Measurements from ENCODE around the gene MBD3L4. TPM values are rescaled to one million over a fixed set of nuclear protein-coding genes. Genes with fewer than 3 reads are reported as not detected.
A peak's percentile ranks its signal among the peaks of the same experiment; 100 is the strongest.
"Not testable (repeated sequence)": the region's sequence is repeated elsewhere in the genome, so short reads cannot be mapped to it uniquely, and the experiment has no call there.

MBD3L4 gene
- not detected in 2 replicates for total RNA-seq

DNA sequence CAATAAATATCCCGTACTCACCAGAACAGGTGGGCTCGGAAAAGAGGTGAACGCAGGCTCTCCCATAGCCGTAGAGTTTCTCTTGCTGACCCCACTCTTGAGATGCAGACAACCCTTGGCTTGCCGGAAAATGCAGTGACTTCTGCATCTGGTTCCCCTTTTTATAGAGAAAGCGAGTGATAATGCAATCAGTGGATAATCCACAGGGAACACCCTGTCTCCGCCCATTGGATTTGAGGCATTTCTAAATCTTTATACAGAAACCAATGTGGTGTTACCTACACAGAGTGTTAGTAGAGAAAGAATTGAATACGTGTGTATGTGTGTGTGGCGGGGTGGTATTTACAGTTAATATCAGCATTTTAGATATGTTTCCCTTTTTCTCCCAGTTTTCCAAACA is at the start of gene MBD3L4:
Gene MBD3L4, minus strand, starts transcription at position 101 of the 400 bp plus-strand sequence. Its CDS starts 35 bp downstream, at position 66.
- DNase-seq (ENCODE audit: low read depth); H3K4me3 ChIP-seq (ENCODE audit: low read depth, low read length): not testable (repeated sequence)

DNA sequence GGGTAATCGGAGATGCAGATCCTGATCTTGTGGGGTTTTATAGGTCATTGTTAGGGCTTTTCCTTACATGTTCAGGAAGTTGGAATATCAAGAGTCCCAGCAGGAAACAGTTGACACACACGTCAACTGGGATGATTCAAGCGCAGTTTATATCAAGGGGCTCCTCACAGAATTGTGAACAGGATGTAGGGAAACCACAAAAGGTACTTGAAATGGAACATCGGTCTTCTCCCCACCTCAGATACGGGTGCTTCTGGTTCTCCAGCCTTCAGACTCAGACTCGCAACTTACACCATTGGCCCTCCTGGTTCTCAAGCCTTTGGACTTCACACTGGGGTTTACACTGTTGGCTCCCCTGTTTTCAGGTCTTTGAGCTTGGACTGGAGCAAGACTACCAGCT is 49.0 kb upstream of the MBD3L4 start:
- DNase-seq (ENCODE audit: low read depth): no peak
- TF ChIP-seq, protein P1, sequence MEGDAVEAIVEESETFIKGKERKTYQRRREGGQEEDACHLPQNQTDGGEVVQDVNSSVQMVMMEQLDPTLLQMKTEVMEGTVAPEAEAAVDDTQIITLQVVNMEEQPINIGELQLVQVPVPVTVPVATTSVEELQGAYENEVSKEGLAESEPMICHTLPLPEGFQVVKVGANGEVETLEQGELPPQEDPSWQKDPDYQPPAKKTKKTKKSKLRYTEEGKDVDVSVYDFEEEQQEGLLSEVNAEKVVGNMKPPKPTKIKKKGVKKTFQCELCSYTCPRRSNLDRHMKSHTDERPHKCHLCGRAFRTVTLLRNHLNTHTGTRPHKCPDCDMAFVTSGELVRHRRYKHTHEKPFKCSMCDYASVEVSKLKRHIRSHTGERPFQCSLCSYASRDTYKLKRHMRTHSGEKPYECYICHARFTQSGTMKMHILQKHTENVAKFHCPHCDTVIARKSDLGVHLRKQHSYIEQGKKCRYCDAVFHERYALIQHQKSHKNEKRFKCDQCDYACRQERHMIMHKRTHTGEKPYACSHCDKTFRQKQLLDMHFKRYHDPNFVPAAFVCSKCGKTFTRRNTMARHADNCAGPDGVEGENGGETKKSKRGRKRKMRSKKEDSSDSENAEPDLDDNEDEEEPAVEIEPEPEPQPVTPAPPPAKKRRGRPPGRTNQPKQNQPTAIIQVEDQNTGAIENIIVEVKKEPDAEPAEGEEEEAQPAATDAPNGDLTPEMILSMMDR (IDR thresholded peaks at IDR 0.05; ENCODE audit: insufficient read depth, low read depth, low read length): no peak
- no peak overlapping the region for H3K4me3 ChIP-seq (ENCODE audit: low read depth, low read length)

- peak; percentile 37 for DNase-seq (ENCODE audit: low read depth)
- H3K4me3 ChIP-seq (ENCODE audit: low read depth, low read length): no peak overlapping the region
- TF ChIP-seq, protein P1 (IDR thresholded peaks at IDR 0.05; ENCODE audit: insufficient read depth, low read depth, low read length): no peak
Observed at GRCh38 chr19:7083076-7083956, 43.3 kb upstream of the MBD3L4 start.

DNA sequence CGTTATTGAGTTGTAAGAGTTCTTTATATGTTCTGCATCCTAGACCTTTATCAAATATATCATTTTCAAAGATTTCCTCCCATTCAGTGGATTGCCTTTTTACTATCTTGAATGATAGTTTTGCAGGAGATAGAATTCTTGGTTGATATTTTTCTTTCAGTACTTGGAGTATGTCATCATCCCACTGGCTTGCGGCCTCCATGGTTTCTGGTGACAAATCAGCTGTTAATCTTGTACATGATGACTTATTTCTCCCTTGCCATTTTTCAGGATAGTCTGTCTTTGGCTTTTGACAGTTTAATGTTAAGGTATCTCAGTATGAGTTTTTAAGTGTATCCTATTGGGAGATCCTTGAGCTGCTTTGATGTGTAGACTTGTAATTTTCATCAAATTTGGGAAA is 38.0 kb upstream of the MBD3L4 start:
- no peak overlapping the region for H3K4me3 ChIP-seq (ENCODE audit: low read depth, low read length)
- TF ChIP-seq, protein P1 (IDR thresholded peaks at IDR 0.05; ENCODE audit: insufficient read depth, low read depth, low read length): no peak
- DNase-seq (ENCODE audit: low read depth): no peak

DNA sequence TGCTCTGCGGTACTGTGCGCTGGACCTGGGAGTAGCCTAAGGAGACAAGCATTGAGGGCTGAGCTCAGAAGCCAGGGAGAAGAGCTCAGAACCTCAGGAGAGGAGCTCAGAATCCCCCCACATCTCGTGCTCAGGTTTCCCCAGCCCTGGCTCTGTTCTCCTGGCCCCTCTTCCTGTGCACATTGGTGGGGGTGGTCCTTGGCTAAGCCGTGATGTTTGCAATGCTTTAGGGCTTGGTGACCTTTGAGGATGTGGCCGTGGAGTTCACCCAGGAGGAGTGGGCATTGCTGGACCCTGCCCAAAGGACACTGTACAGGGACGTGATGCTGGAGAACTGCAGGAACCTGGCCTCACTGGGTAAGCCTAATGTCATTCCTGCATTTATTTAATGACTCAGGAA is 36.2 kb upstream of the MBD3L4 start:
- H3K4me3 ChIP-seq (ENCODE audit: low read depth, low read length): no peak overlapping the region
- TF ChIP-seq, protein P1 (IDR thresholded peaks at IDR 0.05; ENCODE audit: insufficient read depth, low read depth, low read length): no peak
- DNase-seq (ENCODE audit: low read depth): no peak

DNA sequence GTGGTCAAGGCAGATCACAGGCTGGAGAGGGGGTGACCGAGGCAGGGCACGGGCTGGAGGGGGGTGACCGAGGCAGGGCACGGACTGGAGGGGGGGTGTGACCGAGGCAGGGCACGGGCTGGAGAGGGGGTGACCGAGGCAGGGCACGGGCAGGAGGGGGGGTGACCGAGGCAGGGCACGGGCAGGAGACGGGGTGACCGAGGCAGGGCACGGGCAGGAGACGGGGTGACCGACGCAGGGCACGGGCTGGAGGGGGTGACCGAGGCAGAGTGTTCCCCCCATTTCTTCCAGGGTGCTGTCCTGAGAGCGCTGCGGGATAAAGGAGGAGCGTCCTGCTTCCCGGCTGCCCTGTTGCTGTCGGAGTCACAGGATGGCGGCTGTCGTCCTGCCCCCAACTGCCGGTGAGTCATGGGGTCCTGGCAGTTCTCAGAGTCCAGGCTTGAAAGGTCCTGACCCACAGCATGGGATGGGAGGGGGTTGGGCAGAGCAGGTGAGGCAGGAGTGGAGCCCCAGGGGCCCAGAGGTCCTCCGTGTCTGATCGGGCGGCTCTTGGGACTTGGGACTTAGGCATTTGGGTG is 34.8 kb upstream of the MBD3L4 start:
- DNase-seq (ENCODE audit: low read depth): no peak
- TF ChIP-seq, protein P1 (IDR thresholded peaks at IDR 0.05; ENCODE audit: insufficient read depth, low read depth, low read length): no peak
- H3K4me3 ChIP-seq (ENCODE audit: low read depth, low read length): no peak overlapping the region

GRCh38 chr19:7072541-7072940 is 32.6 kb upstream of the MBD3L4 start:
- no peak for DNase-seq (ENCODE audit: low read depth)
- no peak overlapping the region for H3K4me3 ChIP-seq (ENCODE audit: low read depth, low read length)
- TF ChIP-seq, protein P1 (IDR thresholded peaks at IDR 0.05; ENCODE audit: insufficient read depth, low read depth, low read length): no peak

Data from fibroblast of villous mesenchyme (primary cell).